ENCODE results near the gene PGBD5. TPM values are rescaled to one million over a fixed set of nuclear protein-coding genes. Genes with fewer than 3 reads are reported as not detected.

The PGBD5 gene
- total and polyA plus RNA-seq, 4 donors: 0.31 to 0.99 (median 0.57) TPM

- 85 to 86% methylated on average over 24 of the region's 24 CpGs for WGBS, 2 donors
Measured at GRCh38 chr1:230280054-230280795, 145.9 kb downstream of the PGBD5 start.

GRCh38 chr1:230279583-230279945 is 146.6 kb downstream of the PGBD5 start:
- no peak for DNase-seq
- no peaks in the 10 kb centered on the region for H3K27me3 ChIP-seq (ENCODE audit: control insufficient read depth in 1 of 2, insufficient read depth in 2 of 2, low read length in 1 of 2)
- no peaks in the 10 kb centered on the region for H3K9me3 ChIP-seq (ENCODE audit: control insufficient read depth, low read length)
- WGBS, 2 donors: 92% methylated on average over 24 of the region's 24 CpGs
- no peak overlapping the region for H3K27ac ChIP-seq (ENCODE audit: low read depth in 1 of 2, low read length in 2 of 2)
- H3K4me1 ChIP-seq (ENCODE audit: control insufficient read depth in 1 of 2, insufficient read depth in 2 of 2, low read length in 2 of 2): peaks cover 0 to 4% of the 10 kb centered on the region in 2 donors
- ATAC-seq (ENCODE audit: low FRiP score): no peak
- peaks cover 0 to 7% of the 10 kb centered on the region in 2 donors for H3K36me3 ChIP-seq (ENCODE audit: control insufficient read depth in 1 of 2, insufficient read depth in 2 of 2, low read length in 1 of 2)
- H3K4me3 ChIP-seq (ENCODE audit: low read length in 2 of 2): no peak overlapping the region
- intact Hi-C loops (cut with DNase I): no loop called here

More at GRCh38 chr1:230280054-230280795, 145.9 kb downstream of the PGBD5 start:
- Histone ChIP-seq H3K27ac (ENCODE audit: low read depth in 1 of 2, low read length in 2 of 2) (no peak overlapping the region), H3K9me3 (ENCODE audit: control insufficient read depth, low read length) (no peaks in the 10 kb centered on the region), H3K36me3 (ENCODE audit: control insufficient read depth in 1 of 2, insufficient read depth in 2 of 2, low read length in 1 of 2) (peaks cover 0 to 7% of the 10 kb centered on the region in 2 donors), H3K4me1 (ENCODE audit: control insufficient read depth in 1 of 2, insufficient read depth in 2 of 2, low read length in 2 of 2) (peaks cover 0 to 4% of the 10 kb centered on the region in 2 donors), H3K4me3 (ENCODE audit: low read length in 2 of 2) (no peak overlapping the region), H3K27me3 (ENCODE audit: control insufficient read depth in 1 of 2, insufficient read depth in 2 of 2, low read length in 1 of 2) (no peaks in the 10 kb centered on the region)
- ATAC-seq (ENCODE audit: low FRiP score) (no peak), DNase-seq (peak in 1 of 2 donors; percentile 73)
- intact Hi-C loops (cut with DNase I): no loop called here

- WGBS, 2 donors: 85 to 86% methylated on average over 20 of the region's 20 CpGs
- Histone ChIP-seq H3K27ac (ENCODE audit: low read depth in 1 of 2, low read length in 2 of 2) (no peak overlapping the region), H3K4me1 (ENCODE audit: control insufficient read depth in 1 of 2, insufficient read depth in 2 of 2, low read length in 2 of 2) (peaks cover 0 to 4% of the 10 kb centered on the region in 2 donors), H3K36me3 (ENCODE audit: control insufficient read depth in 1 of 2, insufficient read depth in 2 of 2, low read length in 1 of 2) (peaks cover 0 to 7% of the 10 kb centered on the region in 2 donors), H3K9me3 (ENCODE audit: control insufficient read depth, low read length) (no peaks in the 10 kb centered on the region), H3K27me3 (ENCODE audit: control insufficient read depth in 1 of 2, insufficient read depth in 2 of 2, low read length in 1 of 2) (no peaks in the 10 kb centered on the region), H3K4me3 (ENCODE audit: low read length in 2 of 2) (no peak overlapping the region)
- intact Hi-C loops (cut with DNase I): no loop called here
- DNase-seq (peak in 1 of 2 donors; percentile 40), ATAC-seq (ENCODE audit: low FRiP score) (no peak)
Measured at GRCh38 chr1:230278871-230279582, 147.1 kb downstream of the PGBD5 start.

- 94% methylated on average over 7 of the region's 7 CpGs for WGBS, 2 donors
- H3K27ac ChIP-seq (ENCODE audit: low read depth in 1 of 2, low read length in 2 of 2): no peak overlapping the region
- ATAC-seq (ENCODE audit: low FRiP score) (no peak), DNase-seq (no peak)
- intact Hi-C loops (cut with DNase I): no loop called here
- H3K9me3 ChIP-seq (ENCODE audit: control insufficient read depth, low read length): no peaks in the 10 kb centered on the region
- H3K4me3 ChIP-seq (ENCODE audit: low read length in 2 of 2): no peak overlapping the region
- peaks cover 0 to 4% of the 10 kb centered on the region in 2 donors for H3K4me1 ChIP-seq (ENCODE audit: control insufficient read depth in 1 of 2, insufficient read depth in 2 of 2, low read length in 2 of 2)
- no peaks in the 10 kb centered on the region for H3K27me3 ChIP-seq (ENCODE audit: control insufficient read depth in 1 of 2, insufficient read depth in 2 of 2, low read length in 1 of 2)
- H3K36me3 ChIP-seq (ENCODE audit: control insufficient read depth in 1 of 2, insufficient read depth in 2 of 2, low read length in 1 of 2): peaks cover 0 to 7% of the 10 kb centered on the region in 2 donors
Measured at GRCh38 chr1:230278376-230278775, 147.8 kb downstream of the PGBD5 start.

GRCh38 chr1:230277201-230278025 is 148.7 kb downstream of the PGBD5 start:
- Histone ChIP-seq H3K36me3 (ENCODE audit: control insufficient read depth in 1 of 2, insufficient read depth in 2 of 2, low read length in 1 of 2) (peaks cover 0 to 7% of the 10 kb centered on the region in 2 donors), H3K4me3 (ENCODE audit: low read length in 2 of 2) (no peak overlapping the region), H3K27me3 (ENCODE audit: control insufficient read depth in 1 of 2, insufficient read depth in 2 of 2, low read length in 1 of 2) (no peaks in the 10 kb centered on the region), H3K4me1 (ENCODE audit: control insufficient read depth in 1 of 2, insufficient read depth in 2 of 2, low read length in 2 of 2) (peaks cover 0 to 4% of the 10 kb centered on the region in 2 donors), H3K27ac (ENCODE audit: low read depth in 1 of 2, low read length in 2 of 2) (no peak overlapping the region), H3K9me3 (ENCODE audit: control insufficient read depth, low read length) (no peaks in the 10 kb centered on the region)
- DNase-seq (no peak), ATAC-seq (ENCODE audit: low FRiP score) (no peak)
- intact Hi-C loops (cut with DNase I): no loop called here
- WGBS, 2 donors: 15 to 23% methylated on average over 15 of the region's 15 CpGs

- ATAC-seq (ENCODE audit: low FRiP score): no peak
- 95 to 96% methylated on average over 5 of the region's 5 CpGs for WGBS, 2 donors
- peaks cover 0 to 4% of the 10 kb centered on the region in 2 donors for H3K4me1 ChIP-seq (ENCODE audit: control insufficient read depth in 1 of 2, insufficient read depth in 2 of 2, low read length in 2 of 2)
- H3K36me3 ChIP-seq (ENCODE audit: control insufficient read depth in 1 of 2, insufficient read depth in 2 of 2, low read length in 1 of 2): peaks cover 0 to 7% of the 10 kb centered on the region in 2 donors
- no peak for DNase-seq
- H3K27ac ChIP-seq (ENCODE audit: low read depth in 1 of 2, low read length in 2 of 2): no peak overlapping the region
- intact Hi-C loops (cut with DNase I): no loop called here
- no peaks in the 10 kb centered on the region for H3K27me3 ChIP-seq (ENCODE audit: control insufficient read depth in 1 of 2, insufficient read depth in 2 of 2, low read length in 1 of 2)
- H3K9me3 ChIP-seq (ENCODE audit: control insufficient read depth, low read length): no peaks in the 10 kb centered on the region
- H3K4me3 ChIP-seq (ENCODE audit: low read length in 2 of 2): no peak overlapping the region
Measured at GRCh38 chr1:230276401-230276800, 149.7 kb downstream of the PGBD5 start.

GRCh38 chr1:230274254-230274653 is 151.9 kb downstream of the PGBD5 start:
- Histone ChIP-seq H3K27ac (ENCODE audit: low read depth in 1 of 2, low read length in 2 of 2) (peak overlapping the region in 1 of 2 donors; percentile 49), H3K27me3 (ENCODE audit: control insufficient read depth in 1 of 2, insufficient read depth in 2 of 2, low read length in 1 of 2) (no peaks in the 10 kb centered on the region), H3K4me3 (ENCODE audit: low read length in 2 of 2) (no peak overlapping the region), H3K9me3 (ENCODE audit: control insufficient read depth, low read length) (no peaks in the 10 kb centered on the region), H3K4me1 (ENCODE audit: control insufficient read depth in 1 of 2, insufficient read depth in 2 of 2, low read length in 2 of 2) (peaks cover 0 to 4% of the 10 kb centered on the region in 2 donors), H3K36me3 (ENCODE audit: control insufficient read depth in 1 of 2, insufficient read depth in 2 of 2, low read length in 1 of 2) (peaks cover 0 to 2% of the 10 kb centered on the region in 2 donors)
- ATAC-seq (ENCODE audit: low FRiP score) (peak; percentile 8), DNase-seq (no peak)
- intact Hi-C loops (cut with DNase I): loop anchor here in 1 of 2 donors (5.0 kb wide), 1 partner anchor 57 kb away; no protein-coding TSS in a partner anchor
- WGBS, 2 donors: 17 to 25% methylated on average over 15 of the region's 15 CpGs

- WGBS, 2 donors: 79 to 85% methylated on average over 7 of the region's 7 CpGs
- H3K9me3 ChIP-seq (ENCODE audit: control insufficient read depth, low read length): no peaks in the 10 kb centered on the region
- peaks cover 0 to 2% of the 10 kb centered on the region in 2 donors for H3K36me3 ChIP-seq (ENCODE audit: control insufficient read depth in 1 of 2, insufficient read depth in 2 of 2, low read length in 1 of 2)
- intact Hi-C loops (cut with DNase I): loop anchor here in 1 of 2 donors (5.0 kb wide), 1 partner anchor 56 kb away; no protein-coding TSS in a partner anchor
- H3K27ac ChIP-seq (ENCODE audit: low read depth in 1 of 2, low read length in 2 of 2): peak overlapping the region in 1 of 2 donors; percentile 29
- H3K4me3 ChIP-seq (ENCODE audit: low read length in 2 of 2): no peak overlapping the region
- ATAC-seq (ENCODE audit: low FRiP score) (no peak), DNase-seq (peak in 1 of 2 donors; percentile 25)
- H3K4me1 ChIP-seq (ENCODE audit: control insufficient read depth in 1 of 2, insufficient read depth in 2 of 2, low read length in 2 of 2): peaks cover 0 to 4% of the 10 kb centered on the region in 2 donors
- H3K27me3 ChIP-seq (ENCODE audit: control insufficient read depth in 1 of 2, insufficient read depth in 2 of 2, low read length in 1 of 2): no peaks in the 10 kb centered on the region
Measured at GRCh38 chr1:230273141-230273710, 152.9 kb downstream of the PGBD5 start.

Data from aorta (tissue), 5 donors.